IMR-90 (cell line): ENCODE results near the gene ARHGAP11A. TPM values are rescaled to one million over a fixed set of nuclear protein-coding genes. Genes with fewer than 3 reads are reported as not detected.

Experiments
- ATAC-seq: fragments of 200-7000 bp; cut with Tn5 transposase; 2 replicates; pipeline ENCODE4 v1.9.1; 2020; ENCODE audit warnings: low read depth, mild to moderate bottlenecking, moderate library complexity
- BruUV-seq: library from RNA; stranded (reverse); fragments of 400-500 nt; replicated peaks from 2 replicates; lab custom pipeline; 2021; lab: Mats Ljungman, UMichigan
- CTCF ChIA-PET: fragments of 300-600 bp; formaldehyde crosslinking; extraction: SDS; loops from one replicate; lab custom pipeline; 2021; ENCODE audit warnings: antibody characterized with exemption; lab: Yijun Ruan, JAX
- POLR2A ChIA-PET: fragments of 300-600 bp; sonication (Branson Sonifier 250); formaldehyde crosslinking; loops from one replicate; lab custom pipeline; 2022; ENCODE audit warnings: antibody characterized with exemption; ENCODE audit not compliant: unreplicated experiment; lab: Charles Lee
- DNase-seq: peaks from one replicate; pipeline ENCODE4 v3.0.0; 2013
- H2AFZ ChIP-seq: replicated peaks from 2 replicates; pipeline ENCODE3; 2013; ENCODE audit warnings: low read length, mild to moderate bottlenecking; ENCODE audit not compliant: poor library complexity
- H2AK5ac ChIP-seq: 2 replicates; pipeline ENCODE4 v1.6.1; 2013; ENCODE audit warnings: low read depth, low read length, inconsistent platforms
- H2AK9ac ChIP-seq: replicated peaks from 2 replicates; pipeline ENCODE3; 2013; ENCODE audit warnings: mild to moderate bottlenecking, low read depth, low read length, moderate library complexity; ENCODE audit not compliant: poor library complexity
- H2BK120ac ChIP-seq: 2 replicates; pipeline ENCODE4 v1.6.1; 2013; ENCODE audit warnings: low read depth, low read length, inconsistent platforms
- H2BK15ac ChIP-seq: 3 replicates; pipeline ENCODE4 v1.6.1; 2013; ENCODE audit warnings: low read depth, low read length, inconsistent platforms
- H2BK20ac ChIP-seq: 2 replicates; pipeline ENCODE4 v1.6.1; 2013; ENCODE audit warnings: low read depth, mild to moderate bottlenecking, inconsistent platforms, low read length, moderate library complexity
- H2BK5ac ChIP-seq: 2 replicates; pipeline ENCODE4 v1.6.1; 2013; ENCODE audit warnings: mild to moderate bottlenecking, low read depth, low read length, inconsistent platforms; ENCODE audit not compliant: poor library complexity, severe bottlenecking
- H3K14ac ChIP-seq: replicated peaks from 2 replicates; pipeline ENCODE4 v1.6.1; 2013; ENCODE audit warnings: low read depth, low read length, inconsistent platforms
- H3K18ac ChIP-seq: 2 replicates; pipeline ENCODE4 v1.6.1; 2013; ENCODE audit warnings: low read depth, low read length, control low read depth
- H3K23ac ChIP-seq: 2 replicates; pipeline ENCODE4 v1.6.1; 2013; ENCODE audit warnings: low read depth, low read length, inconsistent platforms
- H3K27ac ChIP-seq: 2 replicates; pipeline ENCODE4 v1.5.1; 2013; ENCODE audit warnings: mild to moderate bottlenecking, control low read depth, low read length; ENCODE audit not compliant: insufficient read depth
- H3K27me3 ChIP-seq: 2 replicates; pipeline ENCODE4 v1.6.1; 2013; ENCODE audit warnings: low read length; ENCODE audit not compliant: control insufficient read depth, insufficient read depth
- H3K36me3 ChIP-seq: 2 replicates; pipeline ENCODE4 v1.6.1; 2013; ENCODE audit warnings: low read length, mixed read lengths; ENCODE audit not compliant: control insufficient read depth, insufficient read depth
- H3K4ac ChIP-seq: 2 replicates; pipeline ENCODE4 v1.6.1; 2013; ENCODE audit warnings: low read depth, low read length, inconsistent platforms
- H3K4me1 ChIP-seq: 2 replicates; pipeline ENCODE4 v1.6.1; 2013; ENCODE audit warnings: low read length, mixed read lengths; ENCODE audit not compliant: control insufficient read depth, insufficient read depth
- H3K4me2 ChIP-seq: 2 replicates; pipeline ENCODE4 v1.6.1; 2013; ENCODE audit warnings: low read depth, mild to moderate bottlenecking, control low read depth, low read length, moderate library complexity
- H3K4me3 ChIP-seq: 2 replicates; pipeline ENCODE4 v1.5.1; 2013; ENCODE audit warnings: low read depth, mild to moderate bottlenecking, control low read depth, low read length, moderate library complexity; ENCODE audit not compliant: insufficient read depth
- H3K56ac ChIP-seq: 2 replicates; pipeline ENCODE4 v1.6.1; 2013; ENCODE audit warnings: low read length, inconsistent platforms; ENCODE audit not compliant: insufficient read depth; ENCODE audit errors: extremely low read depth
- H3K79me1 ChIP-seq, 2 experiments: 2 replicates each; pipeline ENCODE4 v1.6.1; 2013; ENCODE audit warnings: low read length in 2 of 2, inconsistent platforms in 1 of 2, low read depth in 1 of 2
- H3K9ac ChIP-seq: 2 replicates; pipeline ENCODE4 v1.6.1; 2013; ENCODE audit warnings: low read depth, low read length, control low read depth
- H3K9me1 ChIP-seq: 2 replicates; pipeline ENCODE4 v1.6.1; 2013; ENCODE audit warnings: low read length, inconsistent platforms; ENCODE audit not compliant: insufficient read depth
- H3K9me3 ChIP-seq: 2 replicates; pipeline ENCODE4 v1.6.1; 2013; ENCODE audit warnings: low read length; ENCODE audit not compliant: control insufficient read depth, insufficient read depth
- H4K20me1 ChIP-seq: 2 replicates; pipeline ENCODE4 v1.6.1; 2013; ENCODE audit warnings: low read length, inconsistent platforms; ENCODE audit not compliant: insufficient read depth
- H4K5ac ChIP-seq: 2 replicates; pipeline ENCODE4 v1.6.1; 2013; ENCODE audit warnings: mild to moderate bottlenecking, low read depth, low read length, control low read depth
- H4K8ac ChIP-seq, 2 experiments: 2 replicates each; pipeline ENCODE4 v1.6.1; 2013; ENCODE audit warnings: low read depth in 2 of 2, low read length in 2 of 2, control low read depth in 1 of 2, inconsistent platforms in 1 of 2
- H4K91ac ChIP-seq: 2 replicates; pipeline ENCODE4 v1.6.1; 2013; ENCODE audit warnings: low read depth, low read length, inconsistent platforms; ENCODE audit not compliant: insufficient read depth
- CTCF ChIP-seq: conservative IDR thresholded peaks from 2 replicates; pipeline ENCODE4 v1.5.1; 2012; ENCODE audit warnings: mild to moderate bottlenecking, low read depth, low read length, improper control_type of control experiment
- FOS ChIP-seq: fragments of 150-350 bp; IDR thresholded peaks from 2 replicates; pipeline ENCODE4 v1.6.1; 2016; ENCODE audit warnings: low read depth, low read length
- USF2 ChIP-seq: fragments of 150-350 bp; IDR thresholded peaks from 2 replicates; pipeline ENCODE4 v1.6.1; 2017; ENCODE audit warnings: mild to moderate bottlenecking, antibody characterized with exemption, low read length, low read depth
- WGBS, 2 experiments: methylation state at CpG; one replicate each; pipeline versions ENCODE4 v1.1.5 to v1.1.7; 2013; ENCODE audit warnings: missing lambda C conversion rate in 2 of 2; ENCODE audit not compliant: insufficient read length in 1 of 2; ENCODE audit errors: extremely low coverage in 2 of 2; 5-methylcytosine and 5-hydroxymethylcytosine counted together
- dilution Hi-C: fragments of 300-500 bp; cut with HindIII; formaldehyde crosslinking; loops from one replicate; pipeline ENCODE4 v1.14.3; 2018; ENCODE audit warnings: low sequenced_read_pairs; ENCODE audit not compliant: unreplicated experiment
- in situ Hi-C: fragments of 300-500 bp; cut with MboI; formaldehyde crosslinking; loops from 3 replicates; pipeline ENCODE4 v1.14.3; 2019; ENCODE audit warnings: low sequenced_read_pairs, inconsistent platforms, mixed read lengths
- intact Hi-C: fragments of 100-400 bp; cut with micrococcal nuclease; formaldehyde crosslinking; loops from 2 replicates; pipeline ENCODE4 v1.10.0; 2022
- polyA plus RNA-seq, 3 experiments: library from polyadenylated mRNA; depleted of rRNA; stranded (reverse); fragments of >200 nt; gene quantifications; 2 replicates each; pipeline ENCODE4 v1.2.3, GENCODE V29; 2012; ENCODE audit warnings: low replicate concordance in 1 of 3
- total RNA-seq: library from RNA; depleted of rRNA; stranded (reverse); fragments of >200 nt; gene quantifications from 2 replicates; pipeline ENCODE4 v1.2.3, GENCODE V29; 2012

The ARHGAP11A gene
- total and polyA plus RNA-seq, 2 of the 4 experiments (the other 2 are of a cell fraction) = 9.9 to 29.0 TPM

DNA sequence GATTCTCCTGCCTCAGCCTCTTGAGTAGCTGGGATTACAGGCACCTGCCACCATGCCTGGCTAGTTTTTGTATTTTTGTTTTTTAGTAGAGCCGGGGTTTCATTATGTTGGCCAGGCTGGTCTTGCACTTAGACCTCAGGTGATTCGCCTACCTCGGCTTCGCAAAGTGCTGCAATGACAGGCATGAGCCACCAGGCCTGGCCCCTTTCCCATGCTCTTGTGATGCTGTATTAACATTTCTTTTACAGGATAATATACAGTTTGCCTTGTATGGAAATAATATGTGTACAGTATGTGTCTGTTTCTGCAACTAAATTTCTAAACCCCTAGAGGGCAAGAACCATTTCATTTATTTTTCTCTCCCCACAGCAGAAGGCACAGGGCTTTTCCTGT lies 64.0 kb downstream of the ARHGAP11A start:
- Histone ChIP-seq H3K18ac (no peak overlapping the region), H3K9ac (no peak overlapping the region), H2BK15ac (no peak overlapping the region), H2AK9ac (no peak overlapping the region), H3K36me3 (no peaks in the 10 kb centered on the region), H3K14ac (no peak overlapping the region), H3K56ac (no peak overlapping the region), H2BK120ac (no peak overlapping the region), H2BK5ac (no peak overlapping the region), H2AK5ac (no peak overlapping the region), H3K4ac (no peak overlapping the region), H3K27ac (no peak overlapping the region), H4K5ac (no peak overlapping the region), H3K4me1 (peaks cover 17% of the 10 kb centered on the region), H2AFZ (no peak overlapping the region), H3K23ac (no peak overlapping the region), H3K4me2 (no peak overlapping the region), H3K9me3 (no peaks in the 10 kb centered on the region), H4K91ac (no peak overlapping the region), H2BK20ac (no peak overlapping the region), H3K4me3 (no peak overlapping the region), H4K20me1 (no peaks in the 10 kb centered on the region), H3K79me1 (peaks cover 0 to 17% of the 10 kb centered on the region in 2 experiments; a peak in 3 of 4 replicates), H3K27me3 (no peaks in the 10 kb centered on the region), H4K8ac (no peak overlapping the region), H3K9me1 (peaks cover 14% of the 10 kb centered on the region)
- no peak for DNase-seq
- TF ChIP-seq FOS (no peak), USF2 (no peak), CTCF (no peak)
- in situ Hi-C loops = no loop called here
- BruUV-seq = no TSS peak
- ChIA-PET CTCF (interaction anchor here (1.5 kb wide), 1 partner anchor 10 kb away, joined by 4 read pairs; no protein-coding TSS in a partner anchor), POLR2A (no interaction called here)
- no peak for ATAC-seq
- dilution Hi-C loops = no loop called here
- WGBS, 2 experiments = no CpG with 5 or more reads among the region's 4 CpGs
- intact Hi-C loops = no loop called here
